Stimulated activated CD4-positive, alpha-beta T cell treated with anti-CD3 and anti-CD28 coated beads, Interleukin-1b, Interleukin-23, amount 100 ng/mL, for 4 hours (primary cell): ENCODE measurements around the gene TRIM37.

ENCODE experiments used
- DNase-seq, 2 donors: peaks; one replicate each; pipeline ENCODE4 v3.0.0-alpha.2; 2020; ENCODE audit warnings: low read depth in 2 of 2

Gene TRIM37

GRCh38 chr17:59030811-59031210 is 75.9 kb downstream of the TRIM37 start:
- DNase-seq, result no peak

DNA sequence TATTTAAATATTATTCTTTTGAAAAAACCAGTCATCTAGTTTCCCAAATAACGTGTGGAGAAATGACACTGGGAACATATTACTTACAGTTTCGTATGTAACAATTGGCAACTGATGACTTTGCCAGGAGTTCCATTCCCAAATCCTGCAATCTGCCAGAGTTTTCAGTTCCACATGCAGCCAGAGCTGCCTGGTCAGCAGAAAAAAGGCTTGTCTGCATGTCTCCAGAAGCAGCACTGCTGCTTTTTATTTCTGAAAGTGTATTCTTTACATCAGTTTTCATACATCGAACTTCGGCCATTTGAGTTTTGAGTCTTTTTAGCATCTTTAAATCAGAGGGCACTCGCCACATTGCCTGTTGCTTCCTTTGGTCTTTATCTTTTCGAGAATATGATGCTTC is 78.4 kb downstream of the TRIM37 start:
- DNase-seq, result no peak

DNA sequence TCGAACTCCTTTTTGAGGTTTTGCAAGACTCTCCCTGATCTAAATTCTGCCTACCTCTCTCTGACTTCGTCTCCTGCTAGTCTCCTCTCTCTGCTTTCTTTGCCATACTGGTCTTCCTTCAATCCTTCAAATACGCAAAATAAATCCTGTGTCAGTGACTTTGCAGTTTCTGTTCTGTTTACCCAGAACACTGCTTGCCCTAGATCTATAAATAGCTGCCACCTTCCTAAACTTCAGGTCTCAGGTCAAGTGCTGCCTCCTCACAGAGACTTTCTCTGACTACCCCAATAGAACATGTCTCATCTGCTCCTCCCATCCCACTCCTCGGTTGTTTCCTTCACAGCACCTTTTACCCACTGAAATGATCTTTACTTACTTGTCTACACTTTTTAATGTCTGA is 78.9 kb downstream of the TRIM37 start:
- no peak for DNase-seq

DNA sequence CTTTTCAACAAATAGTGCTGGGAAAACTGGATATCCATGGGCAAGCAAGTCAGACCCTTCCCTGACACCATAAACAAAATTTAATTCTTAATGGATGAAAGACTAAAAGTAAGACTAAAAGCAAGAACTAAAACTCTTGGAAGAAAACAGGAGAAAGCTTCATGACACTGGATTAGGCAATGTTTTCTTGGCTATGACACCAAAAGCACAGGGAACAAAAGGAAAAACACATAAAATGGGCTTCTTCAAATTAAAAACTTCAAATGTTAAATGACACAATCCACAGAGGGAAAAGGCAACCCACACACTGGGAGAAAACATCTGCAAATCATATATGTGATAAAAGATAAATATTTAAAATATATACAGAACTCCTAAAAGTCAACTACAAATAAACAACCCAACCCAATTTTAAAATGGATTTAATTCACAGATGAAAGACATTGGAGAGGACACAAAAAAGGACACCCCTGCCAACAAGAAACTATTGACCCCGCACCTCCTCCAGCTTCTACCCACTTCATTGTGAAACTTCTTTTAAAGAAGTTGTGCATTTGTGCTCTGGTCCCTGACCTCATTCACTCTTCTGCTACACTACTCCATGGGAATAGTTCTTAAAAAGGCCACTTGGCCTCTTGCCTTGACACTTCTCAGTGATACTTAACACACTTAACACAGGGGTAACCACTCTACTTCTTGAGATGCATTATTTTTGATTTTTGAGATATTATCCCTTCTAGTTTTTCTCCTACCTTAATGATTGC is 80.3 kb downstream of the TRIM37 start:
- DNase-seq, result no peak

GRCh38 chr17:59024916-59025315 is 81.8 kb downstream of the TRIM37 start:
- no peak for DNase-seq

DNA sequence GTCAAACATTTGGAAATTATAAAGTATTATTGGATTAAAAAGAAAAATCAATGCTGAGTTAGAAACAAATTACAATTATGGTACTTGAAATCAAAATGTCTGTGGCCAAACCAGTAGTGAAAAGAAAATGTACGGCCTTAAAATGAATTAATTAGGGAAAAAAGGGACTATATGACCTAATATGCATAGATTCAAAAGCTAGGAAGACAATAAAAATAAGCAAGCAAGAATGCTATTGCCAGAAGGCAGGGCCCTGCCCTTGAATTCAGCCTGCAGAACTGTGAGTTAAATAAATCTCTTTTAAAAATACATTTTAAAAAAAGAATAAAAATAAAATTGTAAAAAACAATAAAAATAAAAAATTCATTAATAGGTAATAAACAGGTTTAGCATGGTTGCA is 88.7 kb downstream of the TRIM37 start:
- DNase-seq, result no peak

DNA sequence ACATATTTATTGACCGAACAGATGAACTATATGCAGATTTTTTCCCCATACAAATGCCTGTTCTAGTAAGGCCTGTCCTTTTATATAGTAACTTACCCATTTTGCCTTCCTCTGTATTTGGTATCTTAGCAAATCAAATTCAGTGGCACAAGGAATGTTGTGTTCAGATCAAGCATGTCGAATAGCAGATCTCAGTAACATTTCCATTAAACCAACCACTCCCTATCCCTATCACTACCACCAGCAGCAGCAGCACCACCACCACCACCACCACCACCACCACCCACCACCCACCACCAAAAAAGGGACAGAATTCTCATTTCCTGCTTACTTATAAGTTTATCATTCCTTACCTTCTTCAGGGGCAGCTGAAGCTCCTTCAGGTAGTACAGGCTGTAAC is 94.7 kb downstream of the TRIM37 start:
- DNase-seq, result no peak

DNA sequence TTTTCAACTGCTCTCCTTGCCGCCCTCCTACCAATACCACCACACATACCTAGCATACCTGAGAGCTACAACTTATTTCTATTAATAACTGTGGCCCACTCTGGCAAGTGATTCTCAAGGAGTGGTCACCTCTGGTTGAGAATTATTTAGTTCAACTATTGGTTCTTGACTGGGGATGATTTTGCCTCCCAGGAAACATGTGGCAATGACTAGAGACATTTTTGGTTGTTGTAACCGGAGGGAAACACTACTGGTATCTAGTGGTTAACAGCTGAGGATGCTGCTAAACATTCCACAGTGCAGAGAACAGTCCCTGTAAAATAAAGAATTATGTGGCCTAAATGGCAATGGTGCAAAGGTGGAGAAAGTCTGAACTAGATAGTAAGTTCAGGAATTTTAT is 96.7 kb downstream of the TRIM37 start:
- DNase-seq, result no peak

- no peak for DNase-seq
Observed at GRCh38 chr17:59008737-59009136, 97.9 kb downstream of the TRIM37 start.

GRCh38 chr17:59007995-59008394 is 98.7 kb downstream of the TRIM37 start:
- DNase-seq, result no peak

GRCh38 chr17:59004338-59005111 is 102.2 kb downstream of the TRIM37 start:
- DNase-seq, result peak; percentile 47 to 68

DNA sequence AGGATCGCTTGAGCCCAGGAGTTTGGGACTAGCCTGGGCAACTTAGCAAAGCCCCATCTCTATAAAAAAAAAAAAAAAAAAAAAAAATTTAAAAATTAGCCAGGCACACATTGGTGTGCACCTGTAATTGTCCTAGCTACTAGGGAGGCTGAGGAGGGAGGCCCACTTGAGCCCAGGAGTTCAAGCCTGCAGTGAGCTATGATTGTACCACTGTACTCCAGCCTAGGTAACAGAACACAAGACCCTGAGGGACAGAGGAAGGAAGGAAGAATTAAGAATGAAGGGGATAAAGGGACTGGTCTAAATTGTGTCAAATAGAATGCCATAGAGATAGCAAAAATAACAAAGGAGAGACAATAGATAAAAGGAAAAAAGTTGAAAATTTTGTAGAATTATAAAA is 102.8 kb downstream of the TRIM37 start:
- DNase-seq, result no peak

DNA sequence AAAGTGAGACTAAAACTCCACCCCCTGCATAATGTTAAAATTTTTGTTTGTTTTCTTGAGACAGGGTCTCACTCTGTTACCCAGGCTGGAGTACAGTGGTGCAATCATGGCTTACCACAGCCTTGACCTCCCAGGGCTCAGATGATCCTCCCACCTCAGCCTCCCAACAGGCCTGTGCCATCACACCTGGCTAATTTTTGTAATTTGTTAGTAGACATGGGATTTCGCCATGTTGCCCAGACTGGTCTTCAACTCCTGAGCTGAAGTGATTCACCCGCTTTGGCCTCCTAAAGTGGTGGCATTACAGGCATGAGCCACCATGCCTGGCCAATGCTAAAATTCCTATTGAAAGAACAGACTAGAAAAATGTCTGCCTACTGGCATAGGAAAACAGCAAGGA is 103.8 kb downstream of the TRIM37 start:
- DNase-seq, result no peak

- DNase-seq, result no peak
Observed at GRCh38 chr17:59002126-59002525, 104.6 kb downstream of the TRIM37 start.

DNA sequence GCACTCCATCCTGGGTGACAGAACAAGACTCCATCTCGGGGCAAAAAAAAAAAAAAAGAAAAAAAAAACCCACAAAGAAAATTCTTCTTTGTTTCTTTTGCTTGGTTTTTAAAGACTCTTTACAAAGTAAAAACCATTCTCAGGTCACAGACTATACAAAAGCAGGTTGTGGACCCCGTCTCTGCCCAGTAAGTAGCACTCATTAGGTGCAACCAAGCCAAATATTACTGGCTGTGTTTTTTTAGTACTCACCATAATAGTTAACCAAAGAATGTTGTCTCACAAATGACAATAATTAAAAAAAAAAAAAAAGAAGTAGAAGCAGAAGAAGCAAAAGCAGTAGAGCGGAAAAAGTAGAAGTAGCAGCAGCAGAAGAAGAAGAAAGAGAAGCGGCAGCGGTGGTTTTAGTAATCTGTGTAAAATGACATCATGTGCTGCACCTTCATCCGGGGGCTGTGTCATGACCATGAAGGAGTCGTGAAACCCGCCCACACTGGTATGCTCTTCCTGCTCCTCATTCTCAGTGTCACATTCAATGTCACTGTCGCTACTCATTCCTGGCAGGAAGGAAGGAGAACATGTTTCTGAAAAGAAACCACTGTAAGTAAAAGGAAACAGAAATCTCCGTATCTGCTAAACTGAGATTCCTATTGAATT is 105.4 kb downstream of the TRIM37 start:
- peak; percentile 47 to 60 for DNase-seq

DNA sequence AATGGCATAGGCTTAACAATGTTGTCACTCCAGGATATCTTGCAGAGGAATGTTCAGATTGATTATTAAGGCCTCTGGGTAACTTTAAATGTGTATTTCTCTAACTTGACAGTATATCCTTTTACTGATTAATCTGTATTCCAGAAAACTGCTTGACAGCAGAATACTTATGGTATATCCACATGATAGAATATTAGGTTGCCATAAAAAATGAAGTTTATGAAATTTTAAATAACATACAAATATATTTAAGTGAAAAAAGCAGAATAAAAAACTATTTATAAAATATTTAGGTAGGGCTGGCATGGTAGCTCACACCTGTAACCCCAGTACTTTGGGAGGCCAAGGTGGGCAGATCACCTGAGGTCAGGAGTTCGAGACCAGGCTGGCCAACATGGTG is 106.7 kb downstream of the TRIM37 start:
- no peak for DNase-seq

GRCh38 chr17:58999500-58999899 is 107.2 kb downstream of the TRIM37 start:
- DNase-seq, result no peak

DNA sequence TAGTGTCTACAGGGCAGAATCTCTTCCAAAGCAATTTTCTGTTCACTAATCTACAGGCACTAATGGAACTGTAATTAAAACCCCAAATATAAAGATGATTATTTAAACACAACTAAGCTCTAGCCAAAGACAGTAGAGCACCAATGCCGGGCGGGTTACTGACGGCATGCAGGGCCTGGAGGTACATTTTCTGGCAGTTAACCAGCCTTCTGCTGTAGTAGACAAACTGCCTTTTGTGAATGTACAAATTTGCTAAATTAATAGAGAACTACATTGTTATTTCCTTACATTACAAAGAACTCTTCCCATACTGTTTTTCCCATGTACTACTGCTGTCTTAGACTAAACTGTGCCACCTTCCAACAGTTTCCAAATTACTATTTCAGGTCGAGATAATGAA is 107.8 kb downstream of the TRIM37 start:
- no peak for DNase-seq

DNA sequence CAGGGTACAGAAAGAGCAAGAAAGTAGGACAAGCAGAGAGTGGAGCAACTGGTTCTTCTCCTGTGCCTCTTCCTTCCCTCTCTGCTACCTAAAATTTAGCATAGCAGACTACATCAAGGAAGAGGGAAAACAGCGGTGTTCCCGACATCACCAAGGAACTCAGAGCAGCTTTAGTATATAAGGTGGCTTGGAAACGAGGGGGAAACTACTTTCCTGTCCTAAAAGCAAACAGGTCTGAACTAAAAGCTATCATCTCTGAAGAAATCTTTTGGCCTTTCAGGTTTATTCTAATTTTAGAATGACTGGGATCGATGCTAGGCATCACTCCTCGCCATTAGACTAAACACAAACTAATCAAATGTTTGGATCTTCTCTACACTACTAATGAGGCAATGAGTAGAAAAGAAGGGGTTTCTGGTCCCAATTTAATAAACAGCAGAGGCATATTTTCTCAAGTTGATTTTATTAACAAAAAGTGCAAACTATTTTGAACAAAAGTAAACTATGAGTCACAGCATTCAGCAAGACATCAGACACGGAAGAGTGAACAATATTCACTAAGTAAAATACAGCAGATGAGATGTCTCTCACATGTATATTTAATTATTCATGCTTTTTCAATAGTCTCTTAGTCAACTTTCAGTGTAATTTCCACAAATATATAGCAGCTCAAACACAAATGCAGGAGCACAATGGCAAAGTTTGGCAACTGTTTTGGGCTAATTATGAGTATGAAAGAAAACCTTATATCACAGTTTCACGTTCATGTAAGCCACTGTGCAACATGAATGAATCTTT is 108.7 kb downstream of the TRIM37 start:
- no peak for DNase-seq

DNA sequence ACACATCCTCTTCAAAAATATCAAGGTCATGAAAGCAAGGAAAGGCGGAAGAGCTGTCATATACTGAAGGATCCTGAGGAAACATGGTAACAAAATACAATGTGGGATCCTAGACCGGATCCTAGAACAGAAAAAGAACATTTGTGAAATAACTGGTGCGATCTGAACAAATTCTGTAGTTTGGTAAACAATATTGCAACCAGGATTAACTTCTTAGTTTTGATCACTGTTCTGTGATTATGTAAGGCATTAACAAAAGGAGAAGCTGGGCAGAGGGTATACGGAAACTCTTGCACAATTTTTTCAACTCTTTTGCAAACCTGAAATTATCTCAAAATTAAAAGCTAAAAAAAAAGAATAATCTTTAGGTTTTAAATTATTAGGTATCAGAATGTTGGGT is 109.7 kb downstream of the TRIM37 start:
- DNase-seq, result no peak

- DNase-seq, result no peak
Observed at GRCh38 chr17:58995247-58995940, 111.3 kb downstream of the TRIM37 start.
